Renal pelvis (tissue), 4 donors: ENCODE measurements around the gene PRKAG2. TPM values are rescaled to one million over a fixed set of nuclear protein-coding genes. Genes with fewer than 3 reads are reported as not detected.
"Not testable (repeated sequence)": the region's sequence is repeated elsewhere in the genome, so short reads cannot be mapped to it uniquely, and the experiment has no call there.

Experiments used
- DNase-seq: peaks from one replicate; pipeline ENCODE4 v3.0.0-alpha.2; 2013
- polyA plus RNA-seq, 3 donors: library from polyadenylated mRNA; unstranded; fragments of 120-200 nt; gene quantifications; one replicate each; pipeline ENCODE4 v1.2.1, GENCODE V29; 2013; ENCODE audit not compliant: insufficient read length in 3 of 3

Gene PRKAG2
- polyA plus RNA-seq, 3 donors, result 26.3 to 40.0 (median 39.7) TPM

DNA sequence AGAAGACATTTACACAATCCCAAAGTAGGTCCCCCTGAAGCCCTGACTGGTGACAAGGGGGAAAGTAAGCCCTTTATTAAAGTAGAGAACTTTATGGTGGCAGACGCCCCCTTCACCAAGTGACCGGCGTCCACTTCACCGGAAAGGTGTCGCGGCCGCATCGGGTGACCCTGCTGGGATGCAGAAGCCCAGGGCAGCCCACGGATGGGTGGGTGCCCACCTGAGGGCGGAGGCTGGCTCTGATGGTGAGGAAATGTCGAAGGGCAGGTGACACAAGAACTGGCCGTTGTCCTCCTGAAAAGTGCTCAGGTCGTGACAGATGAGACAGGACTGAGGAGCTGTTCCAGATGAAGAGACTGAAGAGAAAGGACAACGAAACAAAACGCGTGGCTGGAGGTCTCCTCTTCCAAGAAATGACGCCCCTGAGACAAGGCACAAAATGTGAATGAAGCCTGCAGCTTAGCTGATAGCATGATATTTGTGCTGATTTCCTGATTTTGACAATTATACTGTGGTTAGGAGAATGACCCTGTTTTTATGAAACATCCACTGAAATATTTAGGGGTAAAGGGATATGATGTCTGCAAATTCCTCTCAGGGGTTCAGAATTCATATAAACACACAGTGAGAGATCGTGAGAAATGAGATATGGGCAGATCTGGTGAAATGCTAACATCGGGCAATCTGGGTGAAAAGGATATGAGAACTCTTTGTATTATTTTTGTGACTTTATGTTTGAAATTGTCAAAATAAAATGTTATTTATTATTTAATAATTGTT is 123.9 kb downstream of the PRKAG2 start:
- DNase-seq, result no peak

DNA sequence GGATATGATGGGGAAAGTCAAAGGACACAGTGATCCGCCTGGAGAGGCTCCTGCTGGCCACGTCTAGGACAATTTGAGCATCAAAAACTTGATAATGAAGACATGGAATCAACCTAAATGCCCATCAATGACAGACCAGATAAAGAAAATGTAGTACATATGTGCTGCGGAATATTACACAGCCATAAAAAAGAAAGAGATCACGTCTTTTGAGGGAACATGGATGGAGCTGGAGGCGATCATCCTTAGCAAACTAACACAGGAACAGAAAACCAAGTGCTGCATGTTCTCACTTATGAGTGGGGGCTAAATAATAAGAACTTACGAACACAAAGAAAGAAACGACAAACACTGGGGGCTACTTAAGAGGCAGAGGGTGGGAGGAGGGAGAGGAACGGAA is 124.9 kb downstream of the PRKAG2 start:
- DNase-seq, result no peak

DNA sequence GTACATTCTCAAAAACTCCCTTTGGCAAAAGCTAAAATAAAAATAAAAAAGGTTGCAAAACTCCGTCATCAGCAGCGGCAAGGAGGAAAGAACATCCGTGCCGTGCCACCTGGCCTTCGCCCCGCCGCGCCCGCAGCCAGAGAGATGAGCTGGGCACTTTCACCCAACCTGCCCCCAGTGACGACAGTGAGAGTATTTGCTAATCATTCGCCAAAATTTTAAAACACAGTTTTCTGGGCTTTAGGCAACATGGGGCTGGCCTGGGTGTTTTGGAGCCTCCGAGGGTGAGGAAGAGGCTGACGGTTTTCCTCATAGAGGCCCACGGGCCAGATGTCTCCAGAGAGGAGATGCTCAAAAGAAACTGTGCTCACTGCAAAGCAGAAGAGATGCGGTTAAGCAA is 128.2 kb downstream of the PRKAG2 start:
- no peak for DNase-seq

DNA sequence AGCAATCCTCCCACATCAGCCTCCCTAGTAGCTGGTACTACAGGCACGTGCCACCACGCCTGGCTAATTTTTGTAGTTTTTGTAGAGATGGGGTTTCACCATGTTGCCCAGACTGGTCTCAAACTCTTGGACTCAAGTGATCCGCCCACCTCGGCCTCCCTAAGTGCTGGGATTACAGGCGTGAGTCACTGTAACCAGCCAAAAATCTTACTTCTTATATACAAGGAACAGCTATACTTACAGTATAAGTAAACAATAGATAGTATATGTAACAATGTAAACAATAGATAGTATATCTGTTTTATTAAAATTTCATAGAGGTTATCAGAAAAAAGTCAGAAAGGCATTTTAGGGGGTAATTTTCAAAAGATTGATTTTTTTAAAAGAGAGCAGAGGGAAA is 128.9 kb downstream of the PRKAG2 start:
- DNase-seq, result not testable (repeated sequence)

DNA sequence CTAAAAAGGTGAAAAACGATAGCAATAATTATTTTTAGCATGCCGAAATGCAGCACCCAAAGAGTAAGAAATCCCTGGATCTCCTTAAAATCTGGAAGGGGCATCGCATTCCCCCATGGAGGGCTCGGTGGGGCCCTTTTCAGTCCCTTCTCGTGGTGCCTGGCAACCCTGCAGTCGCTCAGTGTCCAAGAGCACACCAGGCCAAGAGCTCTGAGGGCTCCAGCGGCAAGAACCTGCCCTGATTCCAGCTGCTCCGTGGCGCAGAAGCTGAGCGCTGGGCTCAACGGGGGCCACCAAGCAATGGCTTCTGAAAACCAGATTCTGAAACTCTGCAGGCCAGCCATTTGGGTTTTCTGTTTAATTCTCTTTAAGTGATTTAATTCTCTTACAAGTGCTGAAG is 131.2 kb downstream of the PRKAG2 start:
- no peak for DNase-seq

DNA sequence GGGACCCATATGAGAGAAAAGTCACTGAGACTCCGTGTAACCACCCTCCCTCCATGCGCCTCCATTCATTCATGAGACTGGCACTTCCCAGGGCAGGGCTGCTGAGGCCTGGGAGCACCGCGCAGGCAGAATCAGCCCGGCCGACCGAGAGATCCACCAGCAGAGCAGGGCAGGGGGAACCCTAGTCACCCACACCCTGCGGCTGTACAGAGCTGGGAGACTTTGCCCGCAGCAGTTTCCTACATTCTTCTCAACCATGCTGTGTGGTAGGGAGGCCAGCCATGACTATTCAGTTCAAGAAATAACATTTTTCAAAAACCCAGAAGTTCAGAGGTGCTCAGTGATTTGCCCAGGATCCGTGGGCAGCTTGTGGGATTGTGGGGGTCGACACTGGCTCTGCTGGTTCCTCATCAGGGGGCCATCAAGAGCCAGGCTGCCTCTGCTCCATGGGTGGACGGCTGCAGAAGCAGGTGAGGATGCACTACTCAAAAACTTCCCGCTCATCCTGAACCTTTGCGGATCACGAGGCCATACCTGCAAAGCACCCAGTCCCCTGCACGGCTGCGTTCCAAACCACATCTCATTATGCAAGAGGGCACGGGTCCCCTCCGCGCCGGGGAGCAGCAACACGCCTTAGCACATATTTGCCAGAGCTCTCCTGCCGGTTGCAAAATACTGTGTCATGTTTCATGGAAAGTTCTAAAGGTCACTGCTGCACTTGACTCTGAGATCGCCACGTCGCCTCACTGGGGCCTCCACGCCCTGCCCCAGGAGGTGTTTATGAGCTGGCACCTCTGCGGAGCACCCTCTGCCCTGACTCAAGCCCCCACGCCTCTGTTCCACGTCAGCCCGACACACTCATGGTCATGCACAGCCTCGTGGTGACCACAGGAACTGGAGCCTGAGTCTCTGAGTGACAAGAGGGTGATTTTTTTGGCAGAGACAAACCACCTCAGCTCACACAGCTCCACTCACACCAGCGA is 132.0 kb downstream of the PRKAG2 start:
- DNase-seq, result no peak

DNA sequence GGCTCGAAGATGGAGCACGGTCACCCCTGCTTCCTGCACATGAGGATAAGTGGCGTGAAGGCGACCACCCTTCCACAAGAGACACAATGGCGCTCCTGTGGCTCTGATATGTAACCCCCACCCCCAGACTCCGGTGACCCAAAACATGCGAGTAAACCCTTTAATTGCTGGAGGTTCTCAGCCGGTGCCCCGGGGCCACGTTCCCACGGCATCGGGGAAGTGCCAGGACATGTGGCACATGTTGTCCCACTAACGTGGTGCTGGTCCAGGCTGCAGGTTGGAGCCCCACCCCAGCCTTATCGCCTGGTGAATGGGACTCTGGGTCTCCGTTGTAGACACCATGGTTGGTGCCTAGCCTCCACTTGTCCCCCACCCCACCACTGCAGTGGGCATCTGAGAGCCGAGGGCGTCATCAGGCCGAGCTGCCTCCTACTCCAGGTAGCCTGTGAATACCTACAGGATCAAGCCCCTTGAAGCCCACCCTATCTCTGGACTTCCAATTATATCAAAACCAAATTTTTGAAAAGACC is 132.8 kb downstream of the PRKAG2 start:
- DNase-seq, result no peak

DNA sequence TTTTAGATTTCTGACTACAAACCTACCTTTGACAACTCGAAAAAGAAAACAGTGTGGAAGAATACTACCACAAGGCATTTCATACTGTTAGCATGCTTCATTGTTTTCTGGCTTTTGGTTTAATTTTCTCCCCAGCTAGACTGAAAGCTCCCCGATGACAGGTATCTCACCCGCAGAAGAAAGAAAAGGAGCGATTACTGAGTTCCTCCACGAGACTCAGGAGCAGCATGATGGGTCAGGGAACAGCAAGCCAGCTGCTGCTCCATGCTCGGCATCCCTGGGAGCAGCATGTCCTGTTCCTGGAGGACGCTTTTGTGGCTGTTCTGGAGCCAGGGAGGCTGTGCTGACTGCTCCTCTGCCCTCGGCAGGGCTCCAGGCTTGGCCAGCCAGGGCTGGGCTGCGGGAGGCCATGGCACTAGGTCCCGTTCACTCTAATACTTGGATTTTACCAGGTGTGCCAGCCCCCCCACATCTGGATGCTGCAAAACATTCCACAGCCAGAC is 133.4 kb downstream of the PRKAG2 start:
- no peak for DNase-seq

DNA sequence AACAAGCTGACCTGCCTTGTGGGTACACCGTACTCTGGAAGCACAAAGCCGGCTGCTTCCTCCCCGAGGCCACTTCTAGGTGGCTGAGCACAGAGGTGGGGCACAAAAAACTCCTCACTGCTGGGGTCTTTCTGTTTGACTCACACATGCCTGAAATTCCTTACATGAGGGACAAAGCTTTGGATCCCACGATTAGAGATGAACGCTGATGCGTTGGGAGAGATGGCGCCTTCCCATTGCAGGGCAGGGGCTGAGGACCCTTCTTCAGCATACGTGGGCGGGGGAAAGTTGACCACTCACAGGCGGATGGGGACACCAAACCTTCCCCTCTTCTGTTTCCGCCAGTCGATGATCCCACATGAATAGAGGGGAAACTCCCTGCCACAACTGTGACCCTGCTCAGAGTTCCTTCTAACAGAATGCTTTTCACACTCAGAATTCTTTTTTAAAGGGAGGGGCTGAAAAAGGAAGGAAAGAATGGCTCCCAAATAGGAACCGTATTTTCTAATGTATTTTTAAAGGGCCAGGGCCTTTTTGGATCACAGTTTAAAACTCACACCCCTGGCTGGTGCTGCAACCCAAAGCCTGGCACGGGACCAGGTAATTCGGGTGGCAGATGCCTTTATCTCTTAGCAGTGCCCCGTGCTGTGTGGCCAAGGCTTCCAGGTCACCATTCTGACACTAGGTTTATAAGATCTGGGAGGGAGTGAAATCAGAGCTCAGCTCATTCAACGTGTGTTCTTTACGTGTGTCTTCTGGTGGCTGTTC is 134.0 kb downstream of the PRKAG2 start:
- no peak for DNase-seq

DNA sequence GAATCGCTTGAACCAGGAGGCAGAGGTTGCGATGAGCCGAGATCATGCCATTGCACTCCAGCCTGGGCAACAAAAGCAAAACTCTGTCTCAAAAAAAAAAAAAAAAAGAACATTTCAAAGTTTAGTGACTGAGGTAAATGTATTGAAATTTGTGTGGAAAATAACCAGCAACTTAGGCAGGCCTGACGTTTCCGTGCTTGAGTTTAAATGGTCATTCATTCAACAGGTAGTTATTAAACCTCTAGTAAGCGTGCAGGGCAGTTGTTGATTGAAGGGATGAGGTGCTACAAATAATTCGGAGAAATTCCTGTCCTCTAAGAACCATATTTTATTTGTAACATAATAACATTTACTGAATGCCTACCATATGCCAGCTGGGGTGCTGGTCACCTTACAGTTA is 135.3 kb downstream of the PRKAG2 start:
- no peak for DNase-seq

DNA sequence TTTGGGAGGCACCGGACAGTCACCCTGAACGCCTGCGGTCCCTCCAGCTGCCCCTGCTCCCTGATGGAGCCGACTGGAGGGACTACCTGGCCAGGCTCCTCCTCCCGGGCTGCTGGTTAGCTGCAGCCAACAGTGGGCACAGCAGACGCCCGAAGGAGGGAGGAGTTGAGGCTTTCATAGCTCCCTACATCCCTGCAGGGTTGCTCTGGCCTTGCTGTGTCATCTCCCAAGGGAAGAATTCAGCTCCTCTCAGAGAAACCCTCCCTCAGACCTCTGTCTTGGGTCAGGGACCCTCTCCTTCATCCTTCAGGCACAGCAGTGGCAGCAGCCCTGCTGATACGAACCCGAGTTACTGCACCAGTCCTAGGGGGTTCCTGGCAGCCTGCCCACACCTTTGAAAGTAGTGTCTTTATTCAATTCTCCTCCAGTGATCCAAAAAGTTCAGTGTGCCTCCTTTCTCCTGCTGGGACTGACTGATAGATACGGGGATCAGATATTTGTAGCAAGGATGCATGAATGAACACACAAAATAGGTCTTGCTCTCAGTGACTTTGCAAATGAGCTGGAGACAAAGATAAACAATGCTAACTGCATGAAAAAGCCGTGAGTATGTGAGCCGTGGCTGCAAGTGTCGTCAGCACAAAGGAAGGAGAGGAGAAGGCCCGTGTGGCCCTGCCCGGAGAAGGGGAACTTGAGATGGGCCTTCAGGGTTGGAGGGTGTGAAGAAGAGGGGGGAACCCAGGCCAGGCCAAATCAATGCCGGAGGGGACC is 136.6 kb downstream of the PRKAG2 start:
- peak; percentile 57 for DNase-seq

DNA sequence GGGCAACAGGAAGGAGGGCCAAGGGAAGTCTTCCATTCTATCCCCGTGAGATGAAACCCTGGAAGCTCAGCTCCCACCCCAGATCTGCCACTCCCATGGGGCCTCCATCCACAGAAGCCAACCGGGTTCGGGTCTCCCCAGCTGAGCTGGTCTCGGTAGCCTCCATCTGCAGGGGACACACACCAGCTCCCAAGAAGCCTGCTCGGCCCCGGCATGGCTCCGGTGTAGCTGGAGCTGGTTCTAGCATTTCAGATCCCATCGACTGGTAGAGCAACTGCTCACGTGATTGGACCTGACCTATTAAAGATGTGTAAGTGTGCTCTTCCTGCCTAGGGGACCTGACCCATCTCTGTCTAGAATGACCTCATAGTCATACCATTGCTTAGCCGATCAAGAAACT is 138.0 kb downstream of the PRKAG2 start:
- no peak for DNase-seq

DNA sequence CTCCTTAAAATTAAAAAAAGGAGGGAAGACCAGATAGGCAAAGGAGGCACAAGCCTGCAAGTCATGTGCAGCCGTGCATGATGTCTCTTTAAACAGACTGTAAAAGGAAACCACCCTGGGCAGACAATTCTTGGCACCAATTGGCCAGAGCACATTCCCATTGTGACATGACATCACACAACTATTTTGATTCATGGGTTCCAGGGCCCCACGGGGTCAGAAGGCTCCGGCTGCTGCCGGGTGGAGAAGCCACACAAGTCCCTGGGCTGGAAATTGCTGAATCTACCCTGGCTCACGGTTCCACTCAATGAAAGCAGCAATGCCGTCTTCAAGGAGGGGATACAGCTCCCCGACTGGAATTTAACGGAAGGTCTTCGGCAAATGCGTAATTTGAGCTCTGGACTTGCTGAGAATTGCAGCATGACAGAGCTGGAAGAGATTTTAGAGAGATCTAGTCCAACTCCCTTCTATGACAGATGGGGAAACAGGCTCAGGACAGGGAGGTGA is 140.5 kb downstream of the PRKAG2 start:
- peak; percentile 96 for DNase-seq

DNA sequence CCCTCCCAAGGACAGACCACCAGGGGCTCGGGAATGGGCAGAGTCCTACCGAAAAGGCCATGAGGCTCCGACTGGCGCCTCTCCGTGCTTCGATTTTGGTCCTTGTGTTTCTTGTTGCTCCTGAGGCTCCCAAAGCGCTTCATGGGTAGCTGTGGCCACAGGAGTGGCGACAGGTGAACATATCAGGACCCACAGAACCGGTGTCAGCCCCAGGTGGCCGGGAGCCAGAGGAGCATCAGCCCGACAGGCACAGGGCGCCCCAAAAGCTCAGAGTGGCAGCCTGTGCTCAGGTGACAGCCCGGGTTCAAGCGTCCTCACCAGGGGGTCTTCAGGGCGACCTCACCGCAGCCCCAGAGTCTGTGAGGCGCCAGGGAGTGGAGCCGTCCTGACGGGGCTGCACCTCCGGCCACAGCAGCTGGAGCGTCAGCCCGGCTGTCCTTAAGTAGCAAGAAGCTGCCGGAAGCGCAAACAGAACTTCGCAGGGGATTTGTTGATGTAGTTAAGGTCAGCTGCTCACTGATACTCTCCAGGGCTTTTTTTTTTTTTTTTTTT is 141.0 kb downstream of the PRKAG2 start:
- DNase-seq, result no peak

DNA sequence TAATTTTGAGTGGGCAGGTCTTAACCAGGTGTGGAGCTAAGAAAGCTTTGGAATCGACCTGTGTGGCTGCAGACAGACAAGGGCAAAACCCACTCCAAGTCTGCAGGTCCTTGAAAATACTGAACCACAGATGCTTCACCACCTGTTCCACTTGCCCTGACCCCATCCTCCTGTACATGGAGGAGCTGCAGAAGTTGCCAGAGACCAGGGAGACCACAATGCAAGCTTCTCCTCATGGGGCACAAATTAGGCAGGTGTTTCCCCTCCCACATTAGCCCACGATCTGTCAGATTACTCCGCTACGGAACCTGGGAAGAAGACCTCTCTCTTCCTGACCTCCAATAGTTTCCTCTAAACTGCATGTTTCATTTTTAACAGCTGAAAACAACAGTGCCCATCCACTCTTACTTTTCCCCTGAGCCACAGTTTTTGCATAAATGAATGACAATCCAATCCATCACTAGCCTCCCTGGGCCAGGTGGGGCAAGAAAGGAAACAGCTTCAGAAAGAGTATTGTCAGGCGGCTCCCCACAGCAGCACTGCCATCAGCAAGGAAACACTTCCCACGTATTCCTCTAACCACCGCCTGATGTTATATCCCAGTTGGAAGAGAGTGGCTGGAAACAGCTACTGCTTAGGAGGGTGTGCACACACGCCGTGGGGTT is 141.6 kb downstream of the PRKAG2 start:
- DNase-seq, result no peak

DNA sequence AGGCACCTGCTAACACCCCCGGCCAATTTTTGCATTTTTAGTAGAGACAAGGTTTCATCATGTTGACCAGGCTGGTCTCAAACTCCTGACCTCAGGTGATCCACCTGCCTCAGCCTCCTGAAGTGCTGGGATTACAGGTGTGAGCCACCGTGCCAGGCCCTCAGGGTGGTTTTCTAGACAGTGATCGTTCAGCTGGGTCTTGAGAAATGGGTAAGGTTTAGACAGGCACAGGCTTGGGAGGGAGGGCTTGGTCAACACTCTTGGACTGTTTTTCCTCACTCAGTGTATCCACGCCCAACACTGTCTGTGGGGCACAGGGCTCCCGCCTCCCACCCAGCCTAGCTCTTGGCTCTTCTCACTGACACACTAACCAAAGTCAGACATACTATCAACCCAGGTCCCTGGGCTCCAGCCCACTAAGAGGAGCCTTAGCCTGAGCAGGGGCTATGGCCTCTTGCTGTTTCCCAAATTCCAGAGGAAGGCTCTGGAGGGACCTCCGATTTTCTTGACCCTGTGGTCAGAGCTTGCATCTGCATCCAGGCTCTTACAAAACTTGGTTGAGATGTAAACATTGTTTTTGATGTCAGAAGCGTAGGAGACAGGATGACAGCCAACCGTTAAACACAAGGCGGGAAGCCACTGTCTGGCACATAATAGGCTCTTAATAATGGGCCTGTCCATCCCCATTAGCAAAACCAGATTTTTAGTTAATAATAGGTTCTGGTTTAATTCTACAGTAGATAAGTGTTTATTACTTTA is 143.9 kb downstream of the PRKAG2 start:
- no peak for DNase-seq

DNA sequence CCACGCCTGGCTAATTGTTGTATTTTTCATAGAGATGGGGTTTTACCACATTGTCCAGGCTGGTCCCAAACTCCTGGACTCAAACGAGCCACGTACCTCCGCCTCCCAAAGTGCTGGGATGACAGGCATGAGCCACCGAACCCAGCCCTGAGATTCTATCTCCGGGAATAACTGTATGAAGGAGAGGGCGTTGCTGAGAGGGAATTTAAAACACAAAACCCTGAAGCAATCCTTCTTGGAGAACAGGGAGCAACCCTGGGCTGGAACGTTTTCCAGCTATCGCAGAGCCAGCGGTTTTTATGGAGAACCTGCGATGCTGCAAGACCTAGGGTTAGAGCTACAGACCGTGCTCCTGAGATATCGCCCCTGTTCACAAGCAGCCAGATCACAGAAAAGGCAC is 144.6 kb downstream of the PRKAG2 start:
- DNase-seq, result no peak

DNA sequence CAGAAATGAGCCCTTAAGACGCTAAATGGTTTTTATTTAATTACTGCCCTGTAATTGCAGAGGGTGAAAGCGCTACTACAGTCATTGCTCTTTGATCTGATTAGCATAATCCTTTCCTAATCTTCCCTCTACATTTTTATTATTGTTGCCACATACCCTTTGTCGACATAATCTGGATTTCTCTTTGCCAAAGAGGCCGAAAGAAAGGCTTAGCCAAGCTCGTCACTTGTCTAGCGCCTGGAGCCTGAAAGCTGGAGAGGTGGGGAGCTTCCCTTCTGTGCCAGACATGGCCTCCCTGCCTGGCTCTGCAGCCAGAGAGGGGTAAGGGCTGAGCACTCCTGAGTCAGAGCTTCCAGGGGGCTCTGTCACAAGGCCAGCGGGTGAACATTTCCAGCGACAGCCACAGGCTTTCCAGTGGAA is 145.9 kb downstream of the PRKAG2 start:
- DNase-seq, result no peak

DNA sequence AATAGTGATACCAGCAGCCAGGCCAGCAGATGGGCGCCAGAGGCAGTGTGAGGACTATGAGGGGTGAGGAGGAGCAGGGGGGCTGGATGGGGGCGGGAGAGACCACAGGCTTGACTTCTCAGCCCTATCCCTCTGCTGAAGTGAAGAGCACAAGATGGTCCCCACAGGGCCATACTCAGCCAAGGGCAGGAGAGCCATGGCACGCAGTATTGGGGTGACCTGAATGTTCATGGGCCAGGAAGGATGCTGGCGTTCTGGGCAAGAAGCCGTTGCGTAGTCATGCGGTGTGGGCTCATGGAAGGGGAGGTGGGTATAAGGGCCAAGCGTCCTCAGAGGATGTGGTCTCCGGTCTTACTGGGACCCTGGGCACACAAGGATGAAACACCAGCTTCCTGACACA is 146.3 kb downstream of the PRKAG2 start:
- DNase-seq, result no peak
